ENCODE measurements around the gene LMAN1. TPM values are rescaled to one million over a fixed set of nuclear protein-coding genes. Genes with fewer than 3 reads are reported as not detected.

Gene LMAN1
- total and polyA plus RNA-seq, 4 donors = 18.9 to 108 (median 67.2) TPM

DNA sequence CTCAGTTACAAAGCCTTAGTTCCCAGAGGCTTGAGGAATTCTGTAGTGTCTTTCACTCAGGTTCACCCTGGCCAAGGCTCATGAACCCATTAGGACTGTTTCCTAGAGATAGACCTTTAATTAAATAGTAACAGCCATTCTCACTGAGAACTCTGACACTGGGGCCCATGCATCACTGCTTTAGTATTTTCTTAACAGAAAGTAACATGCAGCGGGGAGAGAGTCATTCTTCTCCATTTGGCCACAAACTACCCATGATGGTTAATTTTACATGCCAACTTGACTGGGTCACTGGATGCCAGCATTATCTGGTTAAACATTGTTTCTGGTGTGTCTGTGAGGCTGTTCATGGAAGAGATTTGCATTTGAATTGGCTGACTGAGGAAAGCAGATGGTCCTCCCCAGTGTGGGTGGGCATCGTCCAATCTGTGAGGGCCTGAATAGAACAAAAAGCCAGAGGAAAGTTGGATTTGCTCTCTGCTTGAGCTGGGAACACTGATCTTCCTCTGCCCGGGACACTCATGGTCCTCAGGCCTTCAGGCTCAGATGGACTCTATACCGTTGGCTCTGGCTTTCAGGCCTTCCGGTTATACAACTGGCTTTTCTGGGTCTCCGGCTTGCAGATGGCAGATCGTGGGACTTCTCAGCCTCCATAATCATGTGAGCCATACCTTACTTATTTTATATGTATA, 35.0 kb downstream of the LMAN1 start:
- Histone ChIP-seq H3K27me3 (ENCODE audit: control insufficient read depth in 3 of 3, insufficient read depth in 3 of 3, low read length in 2 of 3) (no peaks in the 10 kb centered on the region), H3K36me3 (ENCODE audit: control insufficient read depth in 4 of 4, insufficient read depth in 4 of 4, low read length in 4 of 4) (peaks cover 5 to 21% (median 16%) of the 10 kb centered on the region in 4 donors), H3K9ac (ENCODE audit: insufficient read depth in 1 of 2, low read length in 2 of 2) (no peak overlapping the region), H3K4me3 (no peak overlapping the region), H3K27ac (ENCODE audit: low read depth in 1 of 2, low read length in 1 of 2) (no peak overlapping the region), H3K9me3 (ENCODE audit: control insufficient read depth in 4 of 4, insufficient read depth in 3 of 4, low read length in 3 of 4) (peaks cover 0 to 3% (median under 1%) of the 10 kb centered on the region in 4 donors), H3K4me1 (ENCODE audit: control insufficient read depth in 5 of 5, insufficient read depth in 5 of 5, low read length in 5 of 5) (no peaks in the 10 kb centered on the region)
- no peak for DNase-seq
- 94 to 95% methylated on average over 7 of the region's 7 CpGs for WGBS, 2 donors
- ATAC-seq (ENCODE audit: insufficient read depth, low FRiP score) = no peak
- TF ChIP-seq, protein P1, sequence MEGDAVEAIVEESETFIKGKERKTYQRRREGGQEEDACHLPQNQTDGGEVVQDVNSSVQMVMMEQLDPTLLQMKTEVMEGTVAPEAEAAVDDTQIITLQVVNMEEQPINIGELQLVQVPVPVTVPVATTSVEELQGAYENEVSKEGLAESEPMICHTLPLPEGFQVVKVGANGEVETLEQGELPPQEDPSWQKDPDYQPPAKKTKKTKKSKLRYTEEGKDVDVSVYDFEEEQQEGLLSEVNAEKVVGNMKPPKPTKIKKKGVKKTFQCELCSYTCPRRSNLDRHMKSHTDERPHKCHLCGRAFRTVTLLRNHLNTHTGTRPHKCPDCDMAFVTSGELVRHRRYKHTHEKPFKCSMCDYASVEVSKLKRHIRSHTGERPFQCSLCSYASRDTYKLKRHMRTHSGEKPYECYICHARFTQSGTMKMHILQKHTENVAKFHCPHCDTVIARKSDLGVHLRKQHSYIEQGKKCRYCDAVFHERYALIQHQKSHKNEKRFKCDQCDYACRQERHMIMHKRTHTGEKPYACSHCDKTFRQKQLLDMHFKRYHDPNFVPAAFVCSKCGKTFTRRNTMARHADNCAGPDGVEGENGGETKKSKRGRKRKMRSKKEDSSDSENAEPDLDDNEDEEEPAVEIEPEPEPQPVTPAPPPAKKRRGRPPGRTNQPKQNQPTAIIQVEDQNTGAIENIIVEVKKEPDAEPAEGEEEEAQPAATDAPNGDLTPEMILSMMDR (IDR thresholded peaks at IDR 0.05; ENCODE audit: control extremely low read depth, extremely low read depth) = no peak

DNA sequence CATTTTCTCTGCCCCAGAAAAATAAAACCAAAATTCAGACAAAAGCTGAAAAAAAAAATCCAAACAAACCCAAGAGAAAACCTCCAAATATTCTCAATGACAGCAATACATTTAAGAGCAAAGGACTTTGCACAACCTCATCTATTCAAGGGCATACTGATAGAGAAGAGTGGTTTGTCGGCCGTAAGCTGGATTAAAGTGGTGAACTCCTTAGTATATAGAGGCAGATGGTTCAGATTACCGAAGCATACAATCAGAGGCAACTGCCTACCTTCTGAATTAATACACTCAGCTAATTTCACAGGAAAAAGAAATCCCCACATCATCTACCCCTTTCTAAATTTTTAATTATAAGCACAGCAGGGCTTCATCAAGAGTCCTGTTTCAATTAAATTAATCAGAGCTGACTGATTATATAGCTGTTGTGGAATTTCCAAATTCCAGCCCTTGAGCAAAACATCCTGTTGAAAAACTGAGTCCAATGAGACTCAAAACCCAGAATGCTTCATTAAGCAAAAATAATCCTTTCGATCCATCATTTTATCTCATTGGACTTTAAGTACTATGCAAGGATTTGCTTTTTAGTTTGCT, 40.5 kb downstream of the LMAN1 start, which contains the start of gene CPLX4:
Gene CPLX4 (minus strand): TSS at position 190 of the 591 bp plus-strand sequence. CDS start 187 bp downstream, at position 3.
- Histone ChIP-seq H3K9me3 (ENCODE audit: control insufficient read depth in 4 of 4, insufficient read depth in 3 of 4, low read length in 3 of 4) (no peaks in the 10 kb centered on the region), H3K27ac (ENCODE audit: low read depth in 1 of 2, low read length in 1 of 2) (no peak within 1 kb of the TSS), H3K4me1 (ENCODE audit: control insufficient read depth in 5 of 5, insufficient read depth in 5 of 5, low read length in 5 of 5) (no peaks in the 10 kb centered on the region), H3K27me3 (ENCODE audit: control insufficient read depth in 3 of 3, insufficient read depth in 3 of 3, low read length in 2 of 3) (no peaks in the 10 kb centered on the region), H3K4me3 (no peak within 1 kb of the TSS), H3K9ac (ENCODE audit: insufficient read depth in 1 of 2, low read length in 2 of 2) (no peak within 1 kb of the TSS), H3K36me3 (ENCODE audit: control insufficient read depth in 4 of 4, insufficient read depth in 4 of 4, low read length in 4 of 4) (no peaks in the 10 kb centered on the region)
- TF ChIP-seq, protein P1 (IDR thresholded peaks at IDR 0.05; ENCODE audit: control extremely low read depth, extremely low read depth) = no peak
- WGBS, 2 donors = 89 to 92% methylated on average over 4 of the region's 4 CpGs
- ATAC-seq (ENCODE audit: insufficient read depth, low FRiP score) (no peak), DNase-seq (no peak)

DNA sequence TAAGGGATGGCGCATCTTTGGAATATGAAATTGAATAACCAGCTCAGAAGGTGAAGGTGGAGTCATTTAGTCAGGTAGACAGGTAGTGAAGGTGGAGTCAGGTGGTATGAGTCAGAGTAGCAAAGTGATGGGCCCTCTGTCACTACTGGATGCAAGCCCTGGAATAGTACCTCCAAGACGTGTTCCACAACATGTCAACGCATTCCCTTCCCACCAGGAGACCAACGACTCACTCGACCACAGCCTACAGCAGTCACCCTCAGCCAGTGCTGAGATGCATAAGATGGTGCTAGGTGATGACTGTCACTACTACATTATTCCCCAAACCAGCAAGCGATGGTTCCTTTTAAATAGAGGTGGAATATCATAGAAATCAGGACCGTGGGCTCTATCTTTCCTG, 47.4 kb downstream of the LMAN1 start:
- WGBS, 2 donors = 85 to 87% methylated on average over 7 of the region's 7 CpGs

More for the DNA sequence above, 47.4 kb downstream of the LMAN1 start:
- H3K27ac ChIP-seq (ENCODE audit: low read depth in 1 of 2, low read length in 1 of 2) = no peak overlapping the region
- TF ChIP-seq, protein P1 (IDR thresholded peaks at IDR 0.05; ENCODE audit: control extremely low read depth, extremely low read depth) = no peak
- ATAC-seq (ENCODE audit: insufficient read depth, low FRiP score) (no peak), DNase-seq (no peak)
- H3K4me3 ChIP-seq = no peak overlapping the region
- peaks cover 0 to 2% (median 0%) of the 10 kb centered on the region in 4 donors for H3K9me3 ChIP-seq (ENCODE audit: control insufficient read depth in 4 of 4, insufficient read depth in 3 of 4, low read length in 3 of 4)
- no peaks in the 10 kb centered on the region for H3K36me3 ChIP-seq (ENCODE audit: control insufficient read depth in 4 of 4, insufficient read depth in 4 of 4, low read length in 4 of 4)
- H3K27me3 ChIP-seq (ENCODE audit: control insufficient read depth in 3 of 3, insufficient read depth in 3 of 3, low read length in 2 of 3) = peaks cover 3 to 16% (median 4%) of the 10 kb centered on the region in 3 donors
- H3K4me1 ChIP-seq (ENCODE audit: control insufficient read depth in 5 of 5, insufficient read depth in 5 of 5, low read length in 5 of 5) = peaks cover 0 to 8% (median 0%) of the 10 kb centered on the region in 5 donors
- no peak overlapping the region for H3K9ac ChIP-seq (ENCODE audit: insufficient read depth in 1 of 2, low read length in 2 of 2)
